ENCODE measurements around the gene GNAZ. TPM values are rescaled to one million over a fixed set of nuclear protein-coding genes. Genes with fewer than 3 reads are reported as not detected.

The GNAZ gene
- total and polyA plus RNA-seq, 4 donors, result 0.21 to 2.2 (median 0.38) TPM

DNA sequence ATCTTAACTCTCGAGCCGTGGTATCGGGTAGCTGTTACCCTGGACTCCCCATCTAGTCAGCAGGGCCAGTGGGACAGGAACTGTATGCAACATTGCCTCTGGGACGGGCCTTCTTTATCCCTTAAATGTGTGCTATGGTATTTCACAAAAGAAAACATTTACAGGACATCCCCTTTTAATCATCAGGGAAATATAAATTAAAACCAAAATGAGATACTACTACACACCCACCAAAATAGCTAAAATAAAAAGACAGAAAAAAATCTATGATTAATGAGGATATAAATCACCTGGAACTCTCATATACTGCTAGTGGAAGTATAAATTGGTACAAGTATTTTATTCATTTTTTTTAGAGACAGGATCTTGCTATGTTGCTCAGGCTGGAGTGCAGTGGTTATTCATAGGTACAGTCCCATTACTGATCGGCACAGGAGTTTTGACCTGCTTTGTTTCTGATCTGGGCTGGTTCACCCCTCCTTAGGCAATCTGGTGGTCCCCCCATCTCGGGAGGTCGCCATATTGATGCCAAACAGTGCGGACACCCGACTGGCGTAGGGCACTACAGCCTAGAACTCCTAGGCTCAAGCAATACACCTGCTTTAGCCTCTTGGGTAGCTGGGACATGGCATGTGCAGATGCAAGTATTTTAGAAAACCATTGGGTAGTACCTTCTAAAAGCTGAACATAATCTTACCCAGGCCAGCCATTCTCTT lies 62.2 kb downstream of the GNAZ start:
- no peaks in the 10 kb centered on the region for H3K27me3 ChIP-seq (ENCODE audit: control insufficient read depth in 4 of 4, insufficient read depth in 4 of 4, low read length in 3 of 4)
- no peaks in the 10 kb centered on the region for H3K36me3 ChIP-seq (ENCODE audit: control insufficient read depth in 4 of 4, insufficient read depth in 3 of 4, low read depth in 1 of 4, low read length in 3 of 4)
- no peak overlapping the region for H3K4me3 ChIP-seq (ENCODE audit: low read depth in 1 of 3, low read length in 3 of 3)
- H3K9me3 ChIP-seq (ENCODE audit: control insufficient read depth in 4 of 4, low read length in 3 of 4), result no peaks in the 10 kb centered on the region
- H3K27ac ChIP-seq (ENCODE audit: low read depth in 1 of 2, low read length in 2 of 2), result no peak overlapping the region
- TF ChIP-seq FOXA1 (IDR thresholded peaks at IDR 0.05) (no peak), HNF4G (IDR thresholded peaks at IDR 0.05) (no peak), SP1 (IDR thresholded peaks at IDR 0.05) (no peak), FOXA2 (IDR thresholded peaks at IDR 0.05) (no peak), JUND (IDR thresholded peaks at IDR 0.05) (no peak), NR2F2 (IDR thresholded peaks at IDR 0.05) (no peak), EGR1 (IDR thresholded peaks at IDR 0.05; ENCODE audit: low read depth in 2 of 2) (no peak)
- TF ChIP-seq, protein P1, sequence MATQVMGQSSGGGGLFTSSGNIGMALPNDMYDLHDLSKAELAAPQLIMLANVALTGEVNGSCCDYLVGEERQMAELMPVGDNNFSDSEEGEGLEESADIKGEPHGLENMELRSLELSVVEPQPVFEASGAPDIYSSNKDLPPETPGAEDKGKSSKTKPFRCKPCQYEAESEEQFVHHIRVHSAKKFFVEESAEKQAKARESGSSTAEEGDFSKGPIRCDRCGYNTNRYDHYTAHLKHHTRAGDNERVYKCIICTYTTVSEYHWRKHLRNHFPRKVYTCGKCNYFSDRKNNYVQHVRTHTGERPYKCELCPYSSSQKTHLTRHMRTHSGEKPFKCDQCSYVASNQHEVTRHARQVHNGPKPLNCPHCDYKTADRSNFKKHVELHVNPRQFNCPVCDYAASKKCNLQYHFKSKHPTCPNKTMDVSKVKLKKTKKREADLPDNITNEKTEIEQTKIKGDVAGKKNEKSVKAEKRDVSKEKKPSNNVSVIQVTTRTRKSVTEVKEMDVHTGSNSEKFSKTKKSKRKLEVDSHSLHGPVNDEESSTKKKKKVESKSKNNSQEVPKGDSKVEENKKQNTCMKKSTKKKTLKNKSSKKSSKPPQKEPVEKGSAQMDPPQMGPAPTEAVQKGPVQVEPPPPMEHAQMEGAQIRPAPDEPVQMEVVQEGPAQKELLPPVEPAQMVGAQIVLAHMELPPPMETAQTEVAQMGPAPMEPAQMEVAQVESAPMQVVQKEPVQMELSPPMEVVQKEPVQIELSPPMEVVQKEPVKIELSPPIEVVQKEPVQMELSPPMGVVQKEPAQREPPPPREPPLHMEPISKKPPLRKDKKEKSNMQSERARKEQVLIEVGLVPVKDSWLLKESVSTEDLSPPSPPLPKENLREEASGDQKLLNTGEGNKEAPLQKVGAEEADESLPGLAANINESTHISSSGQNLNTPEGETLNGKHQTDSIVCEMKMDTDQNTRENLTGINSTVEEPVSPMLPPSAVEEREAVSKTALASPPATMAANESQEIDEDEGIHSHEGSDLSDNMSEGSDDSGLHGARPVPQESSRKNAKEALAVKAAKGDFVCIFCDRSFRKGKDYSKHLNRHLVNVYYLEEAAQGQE (IDR thresholded peaks at IDR 0.05), result no peak
- TF ChIP-seq, protein P2, sequence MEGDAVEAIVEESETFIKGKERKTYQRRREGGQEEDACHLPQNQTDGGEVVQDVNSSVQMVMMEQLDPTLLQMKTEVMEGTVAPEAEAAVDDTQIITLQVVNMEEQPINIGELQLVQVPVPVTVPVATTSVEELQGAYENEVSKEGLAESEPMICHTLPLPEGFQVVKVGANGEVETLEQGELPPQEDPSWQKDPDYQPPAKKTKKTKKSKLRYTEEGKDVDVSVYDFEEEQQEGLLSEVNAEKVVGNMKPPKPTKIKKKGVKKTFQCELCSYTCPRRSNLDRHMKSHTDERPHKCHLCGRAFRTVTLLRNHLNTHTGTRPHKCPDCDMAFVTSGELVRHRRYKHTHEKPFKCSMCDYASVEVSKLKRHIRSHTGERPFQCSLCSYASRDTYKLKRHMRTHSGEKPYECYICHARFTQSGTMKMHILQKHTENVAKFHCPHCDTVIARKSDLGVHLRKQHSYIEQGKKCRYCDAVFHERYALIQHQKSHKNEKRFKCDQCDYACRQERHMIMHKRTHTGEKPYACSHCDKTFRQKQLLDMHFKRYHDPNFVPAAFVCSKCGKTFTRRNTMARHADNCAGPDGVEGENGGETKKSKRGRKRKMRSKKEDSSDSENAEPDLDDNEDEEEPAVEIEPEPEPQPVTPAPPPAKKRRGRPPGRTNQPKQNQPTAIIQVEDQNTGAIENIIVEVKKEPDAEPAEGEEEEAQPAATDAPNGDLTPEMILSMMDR (IDR thresholded peaks at IDR 0.05; ENCODE audit: low read depth, low read length, missing input control), result no peak
- TF ChIP-seq, protein P3, sequence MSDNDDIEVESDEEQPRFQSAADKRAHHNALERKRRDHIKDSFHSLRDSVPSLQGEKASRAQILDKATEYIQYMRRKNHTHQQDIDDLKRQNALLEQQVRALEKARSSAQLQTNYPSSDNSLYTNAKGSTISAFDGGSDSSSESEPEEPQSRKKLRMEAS (IDR thresholded peaks at IDR 0.05), result no peak
- TF ChIP-seq, protein P4, sequence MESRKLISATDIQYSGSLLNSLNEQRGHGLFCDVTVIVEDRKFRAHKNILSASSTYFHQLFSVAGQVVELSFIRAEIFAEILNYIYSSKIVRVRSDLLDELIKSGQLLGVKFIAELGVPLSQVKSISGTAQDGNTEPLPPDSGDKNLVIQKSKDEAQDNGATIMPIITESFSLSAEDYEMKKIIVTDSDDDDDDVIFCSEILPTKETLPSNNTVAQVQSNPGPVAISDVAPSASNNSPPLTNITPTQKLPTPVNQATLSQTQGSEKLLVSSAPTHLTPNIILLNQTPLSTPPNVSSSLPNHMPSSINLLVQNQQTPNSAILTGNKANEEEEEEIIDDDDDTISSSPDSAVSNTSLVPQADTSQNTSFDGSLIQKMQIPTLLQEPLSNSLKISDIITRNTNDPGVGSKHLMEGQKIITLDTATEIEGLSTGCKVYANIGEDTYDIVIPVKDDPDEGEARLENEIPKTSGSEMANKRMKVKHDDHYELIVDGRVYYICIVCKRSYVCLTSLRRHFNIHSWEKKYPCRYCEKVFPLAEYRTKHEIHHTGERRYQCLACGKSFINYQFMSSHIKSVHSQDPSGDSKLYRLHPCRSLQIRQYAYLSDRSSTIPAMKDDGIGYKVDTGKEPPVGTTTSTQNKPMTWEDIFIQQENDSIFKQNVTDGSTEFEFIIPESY (IDR thresholded peaks at IDR 0.05), result no peak
- TF ChIP-seq, protein P5, sequence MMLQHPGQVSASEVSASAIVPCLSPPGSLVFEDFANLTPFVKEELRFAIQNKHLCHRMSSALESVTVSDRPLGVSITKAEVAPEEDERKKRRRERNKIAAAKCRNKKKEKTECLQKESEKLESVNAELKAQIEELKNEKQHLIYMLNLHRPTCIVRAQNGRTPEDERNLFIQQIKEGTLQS (IDR thresholded peaks at IDR 0.05), result no peak
- DNase-seq (ENCODE audit: low spot score), result no peak
- peaks cover 0 to 4% (median 0%) of the 10 kb centered on the region in 4 donors for H3K4me1 ChIP-seq (ENCODE audit: control insufficient read depth in 4 of 4, insufficient read depth in 4 of 4, low read length in 3 of 4)
- 93% methylated on average over 10 of the region's 10 CpGs for WGBS
- H3K9ac ChIP-seq (ENCODE audit: low read depth in 1 of 2, low read length in 2 of 2), result no peak overlapping the region

DNA sequence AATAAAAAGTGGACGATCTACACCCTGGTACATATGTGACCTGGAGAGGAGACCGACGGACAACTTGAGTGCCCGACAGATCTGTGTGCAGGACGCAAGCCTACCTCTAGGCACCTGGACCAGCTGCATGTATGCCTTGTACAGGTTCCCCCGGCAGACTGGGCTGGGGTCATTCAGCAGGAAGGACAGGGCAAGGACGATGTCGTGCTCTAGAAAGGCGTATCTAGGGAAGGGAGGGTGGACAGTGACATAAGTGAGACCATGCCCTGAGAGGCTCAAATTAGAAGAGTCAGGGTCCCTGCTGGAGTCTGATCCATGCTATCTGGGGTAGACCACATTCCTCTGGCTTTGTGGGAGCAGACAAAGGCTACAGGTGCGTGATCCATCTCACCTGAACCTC lies 63.6 kb downstream of the GNAZ start:
- Histone ChIP-seq H3K9ac (ENCODE audit: low read depth in 1 of 2, low read length in 2 of 2) (no peak overlapping the region), H3K27me3 (ENCODE audit: control insufficient read depth in 4 of 4, insufficient read depth in 4 of 4, low read length in 3 of 4) (no peaks in the 10 kb centered on the region), H3K4me3 (ENCODE audit: low read depth in 1 of 3, low read length in 3 of 3) (no peak overlapping the region), H3K4me1 (ENCODE audit: control insufficient read depth in 4 of 4, insufficient read depth in 4 of 4, low read length in 3 of 4) (no peaks in the 10 kb centered on the region), H3K36me3 (ENCODE audit: control insufficient read depth in 4 of 4, insufficient read depth in 3 of 4, low read depth in 1 of 4, low read length in 3 of 4) (no peaks in the 10 kb centered on the region), H3K27ac (ENCODE audit: low read depth in 1 of 2, low read length in 2 of 2) (no peak overlapping the region), H3K9me3 (ENCODE audit: control insufficient read depth in 4 of 4, low read length in 3 of 4) (no peaks in the 10 kb centered on the region)
- DNase-seq (ENCODE audit: low spot score), result no peak
- WGBS, result 92% methylated on average over 10 of the region's 10 CpGs
- no peak for TF ChIP-seq GABPA (IDR thresholded peaks at IDR 0.05 in 1 of 2, conservative IDR thresholded peaks at IDR 0.05 in 1 of 2)
- no peak for TF ChIP-seq TAF1 (conservative IDR thresholded peaks at IDR 0.05)
- no peak for TF ChIP-seq HNF4G (IDR thresholded peaks at IDR 0.05)
- TF ChIP-seq, protein P4 (IDR thresholded peaks at IDR 0.05), result no peak
- TF ChIP-seq, protein P1 (IDR thresholded peaks at IDR 0.05), result no peak
- TF ChIP-seq EGR1 (IDR thresholded peaks at IDR 0.05; ENCODE audit: low read depth in 2 of 2), result no peak
- TF ChIP-seq, protein P3 (IDR thresholded peaks at IDR 0.05), result no peak
- no peak for TF ChIP-seq FOXA1 (IDR thresholded peaks at IDR 0.05)
- TF ChIP-seq, protein P5 (IDR thresholded peaks at IDR 0.05), result no peak
- no peak for TF ChIP-seq RXRA (IDR thresholded peaks at IDR 0.05)
- no peak for TF ChIP-seq NR2F2 (IDR thresholded peaks at IDR 0.05)
- TF ChIP-seq YY1 (IDR thresholded peaks at IDR 0.05), result no peak
